ENCODE data around the gene TEDC2.

Gene TEDC2

GRCh38 chr16:2487517-2487842 lies 27.6 kb downstream of the TEDC2 start:
- H3K79me2 ChIP-seq (ENCODE audit: control insufficient read depth, insufficient read depth, low read length, unreplicated experiment) = peaks cover 11% of the 10 kb centered on the region
- no peak overlapping the region for H3K27ac ChIP-seq (ENCODE audit: low read depth, low read length)
- H3K4me1 ChIP-seq (ENCODE audit: control insufficient read depth, insufficient read depth, low read length, unreplicated experiment) = peaks cover 8% of the 10 kb centered on the region
- no peak overlapping the region for H3K4me3 ChIP-seq (ENCODE audit: low read depth, low read length)
- no peaks in the 10 kb centered on the region for H3K36me3 ChIP-seq (ENCODE audit: insufficient read depth, low read length)
- H2AFZ ChIP-seq (ENCODE audit: low read length, unreplicated experiment) = no peak overlapping the region
- H3K27me3 ChIP-seq (ENCODE audit: insufficient read depth, low read length) = no peaks in the 10 kb centered on the region

DNA sequence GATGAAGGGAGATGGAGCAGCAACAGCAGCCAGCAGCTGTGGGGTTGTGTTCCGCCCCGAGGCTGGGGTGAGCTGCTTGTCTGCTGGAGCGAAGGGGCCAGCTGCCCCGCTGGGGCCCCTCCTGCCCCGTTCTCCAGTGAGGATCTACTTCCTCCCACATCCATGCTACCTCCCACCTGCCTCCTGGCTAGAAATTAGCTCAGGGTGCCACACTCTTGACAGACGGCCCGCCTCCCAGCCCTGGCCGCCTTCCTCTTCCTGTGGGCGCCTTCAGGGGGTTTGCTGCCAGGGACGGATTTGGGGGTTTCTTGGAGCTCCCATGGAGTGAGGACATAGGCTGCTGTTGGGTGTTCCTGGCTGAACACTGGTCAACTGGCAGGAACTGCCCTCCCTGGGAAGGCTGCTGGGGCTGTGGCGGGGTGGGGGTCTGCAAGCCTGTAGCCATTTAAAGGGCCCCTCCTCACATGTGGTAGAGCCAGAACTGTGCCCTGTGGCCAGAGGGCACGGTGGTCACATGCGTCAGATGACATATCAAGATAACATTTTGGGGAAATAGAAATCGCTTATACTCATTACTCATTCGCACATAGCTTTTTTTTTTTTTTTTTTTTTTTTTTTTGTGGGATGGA lies 28.1 kb downstream of the TEDC2 start:
- no peak overlapping the region for H3K27ac ChIP-seq (ENCODE audit: low read depth, low read length)
- no peak overlapping the region for H3K4me3 ChIP-seq (ENCODE audit: low read depth, low read length)
- no peaks in the 10 kb centered on the region for H3K36me3 ChIP-seq (ENCODE audit: insufficient read depth, low read length)
- peaks cover 10% of the 10 kb centered on the region for H3K79me2 ChIP-seq (ENCODE audit: control insufficient read depth, insufficient read depth, low read length, unreplicated experiment)
- no peaks in the 10 kb centered on the region for H3K27me3 ChIP-seq (ENCODE audit: insufficient read depth, low read length)
- H3K4me1 ChIP-seq (ENCODE audit: control insufficient read depth, insufficient read depth, low read length, unreplicated experiment) = peaks cover 2% of the 10 kb centered on the region
- H2AFZ ChIP-seq (ENCODE audit: low read length, unreplicated experiment) = no peak overlapping the region

DNA sequence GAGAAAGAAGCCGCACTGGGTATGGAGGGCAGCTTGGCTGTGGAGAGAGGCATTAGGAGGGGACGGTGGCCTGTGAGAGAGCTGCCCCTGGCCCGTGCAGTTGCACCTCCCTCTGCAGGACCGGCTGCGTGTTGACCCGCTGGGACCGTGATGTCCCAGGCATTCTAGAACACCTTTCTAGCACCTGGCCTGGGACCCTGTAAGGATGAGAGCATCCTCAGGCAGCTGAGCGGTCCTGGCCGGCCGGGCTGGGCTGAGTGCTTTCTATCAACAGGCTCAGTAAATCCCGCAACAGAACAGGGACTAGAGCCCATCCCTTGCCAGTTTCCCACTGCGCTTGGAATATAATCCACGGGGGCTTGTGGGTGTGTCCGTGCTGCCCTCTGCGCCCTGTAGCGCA lies 29.7 kb downstream of the TEDC2 start:
- H2AFZ ChIP-seq (ENCODE audit: low read length, unreplicated experiment) = no peak overlapping the region
- H3K4me3 ChIP-seq (ENCODE audit: low read depth, low read length) = no peak overlapping the region
- H3K4me1 ChIP-seq (ENCODE audit: control insufficient read depth, insufficient read depth, low read length, unreplicated experiment) = no peaks in the 10 kb centered on the region
- H3K36me3 ChIP-seq (ENCODE audit: insufficient read depth, low read length) = no peaks in the 10 kb centered on the region
- no peak overlapping the region for H3K27ac ChIP-seq (ENCODE audit: low read depth, low read length)
- H3K27me3 ChIP-seq (ENCODE audit: insufficient read depth, low read length) = no peaks in the 10 kb centered on the region
- peaks cover 4% of the 10 kb centered on the region for H3K79me2 ChIP-seq (ENCODE audit: control insufficient read depth, insufficient read depth, low read length, unreplicated experiment)

- Histone ChIP-seq H3K27me3 (ENCODE audit: insufficient read depth, low read length) (no peaks in the 10 kb centered on the region), H3K27ac (ENCODE audit: low read depth, low read length) (no peak overlapping the region), H3K4me1 (ENCODE audit: control insufficient read depth, insufficient read depth, low read length, unreplicated experiment) (no peaks in the 10 kb centered on the region)
Measured at GRCh38 chr16:2490190-2491105, 30.5 kb downstream of the TEDC2 start.

DNA sequence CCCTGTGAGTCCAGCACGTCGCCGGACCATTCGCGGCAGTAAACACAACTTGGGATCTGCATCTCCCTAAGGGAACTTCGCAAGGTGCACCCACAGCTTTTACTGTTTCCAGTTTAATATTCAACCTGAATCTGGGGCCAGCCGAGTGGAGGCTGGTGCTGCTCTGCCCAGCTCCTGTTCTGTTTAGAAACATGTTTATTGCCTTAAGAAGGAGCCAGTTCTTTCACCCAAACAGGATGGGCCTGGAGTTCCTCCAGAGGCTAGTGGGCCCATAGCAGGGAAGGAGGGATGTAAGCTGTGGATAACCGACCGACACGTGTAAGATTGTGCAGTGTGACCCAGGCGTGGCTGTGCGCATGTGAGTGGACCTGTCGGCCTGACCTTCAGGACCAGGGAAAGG lies 32.4 kb downstream of the TEDC2 start:
- H3K27ac ChIP-seq (ENCODE audit: low read depth, low read length) = no peak overlapping the region
- no peak overlapping the region for H3K4me3 ChIP-seq (ENCODE audit: low read depth, low read length)
- H3K4me1 ChIP-seq (ENCODE audit: control insufficient read depth, insufficient read depth, low read length, unreplicated experiment) = peaks cover 3% of the 10 kb centered on the region
- H3K27me3 ChIP-seq (ENCODE audit: insufficient read depth, low read length) = no peaks in the 10 kb centered on the region
- 0 out of 2 replicates have a peak, but pooled peaks cover 4% of the 10 kb centered on the region for H3K36me3 ChIP-seq (ENCODE audit: insufficient read depth, low read length)
- H3K79me2 ChIP-seq (ENCODE audit: control insufficient read depth, insufficient read depth, low read length, unreplicated experiment) = peaks cover 2% of the 10 kb centered on the region
- H2AFZ ChIP-seq (ENCODE audit: low read length, unreplicated experiment) = no peak overlapping the region

More at GRCh38 chr16:2490190-2491105, 30.5 kb downstream of the TEDC2 start:
- H2AFZ ChIP-seq (ENCODE audit: low read length, unreplicated experiment) = no peak overlapping the region
- no peak overlapping the region for H3K4me3 ChIP-seq (ENCODE audit: low read depth, low read length)
- peaks cover 4% of the 10 kb centered on the region for H3K79me2 ChIP-seq (ENCODE audit: control insufficient read depth, insufficient read depth, low read length, unreplicated experiment)
- H3K36me3 ChIP-seq (ENCODE audit: insufficient read depth, low read length) = no peaks in the 10 kb centered on the region

DNA sequence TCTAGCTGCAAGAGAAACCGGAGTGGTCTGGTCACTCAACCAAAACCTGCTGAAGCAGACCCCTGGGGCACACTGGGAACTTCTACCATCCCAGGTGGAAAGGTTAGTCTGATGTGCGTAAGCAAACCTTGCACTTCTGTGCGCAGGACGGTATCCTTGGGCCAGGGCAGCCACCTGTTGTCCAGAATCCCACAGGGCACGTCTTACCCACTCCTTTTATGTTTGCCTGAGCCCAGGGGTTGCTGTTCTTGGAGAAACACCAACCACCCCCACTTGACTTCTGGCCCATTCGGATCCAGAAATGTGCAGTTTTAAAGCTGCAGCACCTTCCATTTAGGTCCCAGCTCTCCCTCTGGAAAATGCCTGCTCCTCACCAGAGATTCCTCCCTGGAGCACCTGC lies 33.7 kb downstream of the TEDC2 start:
- H3K36me3 ChIP-seq (ENCODE audit: insufficient read depth, low read length) = 0 out of 2 replicates have a peak, but pooled peaks cover 4% of the 10 kb centered on the region
- H3K27ac ChIP-seq (ENCODE audit: low read depth, low read length) = no peak overlapping the region
- H3K4me3 ChIP-seq (ENCODE audit: low read depth, low read length) = no peak overlapping the region
- no peaks in the 10 kb centered on the region for H3K79me2 ChIP-seq (ENCODE audit: control insufficient read depth, insufficient read depth, low read length, unreplicated experiment)
- no peaks in the 10 kb centered on the region for H3K27me3 ChIP-seq (ENCODE audit: insufficient read depth, low read length)
- peaks cover 6% of the 10 kb centered on the region for H3K4me1 ChIP-seq (ENCODE audit: control insufficient read depth, insufficient read depth, low read length, unreplicated experiment)
- no peak overlapping the region for H2AFZ ChIP-seq (ENCODE audit: low read length, unreplicated experiment)

DNA sequence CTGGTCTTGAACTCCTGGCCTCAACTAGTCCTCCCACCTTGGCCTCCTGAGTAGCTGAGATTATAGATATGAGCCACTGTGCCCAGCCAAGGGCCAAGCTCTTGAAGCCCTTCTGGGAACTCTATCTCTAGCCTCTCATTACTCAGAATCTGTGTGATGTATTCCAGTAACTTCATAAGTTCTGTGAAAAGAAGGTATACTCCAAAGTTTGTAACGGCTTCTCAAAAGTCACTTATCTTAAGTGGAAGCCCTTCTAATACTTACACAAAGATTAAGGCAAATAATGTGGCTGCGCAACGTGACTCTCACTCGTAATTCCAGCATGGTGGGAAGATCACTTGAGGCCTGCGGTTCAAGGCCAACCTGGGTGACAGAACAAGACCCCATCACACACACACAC lies 34.7 kb downstream of the TEDC2 start:
- Histone ChIP-seq H3K36me3 (ENCODE audit: insufficient read depth, low read length) (0 out of 2 replicates have a peak, but pooled peaks cover 4% of the 10 kb centered on the region), H2AFZ (ENCODE audit: low read length, unreplicated experiment) (no peak overlapping the region), H3K27ac (ENCODE audit: low read depth, low read length) (no peak overlapping the region), H3K4me3 (ENCODE audit: low read depth, low read length) (no peak overlapping the region), H3K27me3 (ENCODE audit: insufficient read depth, low read length) (no peaks in the 10 kb centered on the region), H3K79me2 (ENCODE audit: control insufficient read depth, insufficient read depth, low read length, unreplicated experiment) (no peaks in the 10 kb centered on the region), H3K4me1 (ENCODE audit: control insufficient read depth, insufficient read depth, low read length, unreplicated experiment) (peaks cover 6% of the 10 kb centered on the region)

DNA sequence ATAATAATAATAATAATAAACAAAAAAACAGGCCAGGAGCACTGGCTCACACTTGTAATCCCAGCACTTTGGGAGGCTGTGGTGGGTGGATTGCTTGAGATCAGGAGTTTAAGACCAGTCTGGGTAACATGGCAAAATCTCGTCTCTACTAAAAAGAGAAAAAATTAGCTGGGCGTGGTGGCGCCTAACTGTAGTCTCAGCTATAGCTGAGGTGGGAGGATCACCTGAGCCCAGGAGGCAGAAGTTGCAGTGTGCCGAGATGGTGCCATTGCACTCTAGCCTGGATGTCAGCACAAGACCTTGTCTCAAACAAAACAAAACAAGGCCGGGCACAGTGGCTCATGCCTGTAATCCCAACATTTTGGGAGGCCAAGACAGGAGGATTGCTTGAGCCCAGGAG lies 35.1 kb downstream of the TEDC2 start:
- Histone ChIP-seq H3K36me3 (ENCODE audit: insufficient read depth, low read length) (0 out of 2 replicates have a peak, but pooled peaks cover 4% of the 10 kb centered on the region), H3K79me2 (ENCODE audit: control insufficient read depth, insufficient read depth, low read length, unreplicated experiment) (no peaks in the 10 kb centered on the region), H3K4me1 (ENCODE audit: control insufficient read depth, insufficient read depth, low read length, unreplicated experiment) (peaks cover 6% of the 10 kb centered on the region), H3K27me3 (ENCODE audit: insufficient read depth, low read length) (no peaks in the 10 kb centered on the region), H2AFZ (ENCODE audit: low read length, unreplicated experiment) (no peak overlapping the region), H3K27ac (ENCODE audit: low read depth, low read length) (no peak overlapping the region), H3K4me3 (ENCODE audit: low read depth, low read length) (no peak overlapping the region)

GRCh38 chr16:2496223-2497115 lies 36.6 kb downstream of the TEDC2 start:
- 0 out of 2 replicates have a peak, but pooled peaks cover 4% of the 10 kb centered on the region for H3K36me3 ChIP-seq (ENCODE audit: insufficient read depth, low read length)
- H3K27me3 ChIP-seq (ENCODE audit: insufficient read depth, low read length) = no peaks in the 10 kb centered on the region
- peaks cover 6% of the 10 kb centered on the region for H3K4me1 ChIP-seq (ENCODE audit: control insufficient read depth, insufficient read depth, low read length, unreplicated experiment)
- no peak overlapping the region for H3K27ac ChIP-seq (ENCODE audit: low read depth, low read length)
- H2AFZ ChIP-seq (ENCODE audit: low read length, unreplicated experiment) = no peak overlapping the region
- H3K4me3 ChIP-seq (ENCODE audit: low read depth, low read length) = no peak overlapping the region
- H3K79me2 ChIP-seq (ENCODE audit: control insufficient read depth, insufficient read depth, low read length, unreplicated experiment) = no peaks in the 10 kb centered on the region

DNA sequence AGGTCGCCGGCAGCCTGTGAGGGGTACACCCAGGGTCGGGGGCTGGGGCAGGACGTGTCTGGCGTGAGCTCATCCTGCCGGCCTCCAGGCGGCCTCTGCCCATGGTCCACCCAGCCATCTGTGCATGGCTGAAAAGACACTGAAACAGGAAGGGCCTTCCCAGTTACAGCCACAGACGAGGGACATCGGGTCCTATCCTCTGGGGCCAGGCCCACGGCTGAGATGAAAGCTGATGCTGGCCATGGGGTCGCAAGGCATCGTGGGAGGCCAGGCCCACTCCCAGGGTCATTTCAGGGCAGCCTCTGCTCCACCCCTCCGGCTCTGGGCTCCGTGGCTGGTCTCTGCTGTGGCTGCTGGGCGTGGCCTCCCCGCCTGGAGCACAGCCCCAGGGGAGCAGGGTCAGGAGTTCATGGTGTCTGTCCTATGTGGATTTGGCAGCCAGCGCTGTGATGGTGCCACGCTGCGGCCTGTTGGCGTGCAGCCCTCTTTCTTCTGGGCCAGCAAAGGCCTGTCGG lies 37.3 kb downstream of the TEDC2 start:
- Histone ChIP-seq H3K4me3 (ENCODE audit: low read depth, low read length) (no peak overlapping the region), H3K27me3 (ENCODE audit: insufficient read depth, low read length) (no peaks in the 10 kb centered on the region), H3K36me3 (ENCODE audit: insufficient read depth, low read length) (0 out of 2 replicates have a peak, but pooled peaks cover 4% of the 10 kb centered on the region), H3K4me1 (ENCODE audit: control insufficient read depth, insufficient read depth, low read length, unreplicated experiment) (peaks cover 6% of the 10 kb centered on the region), H3K79me2 (ENCODE audit: control insufficient read depth, insufficient read depth, low read length, unreplicated experiment) (no peaks in the 10 kb centered on the region), H3K27ac (ENCODE audit: low read depth, low read length) (no peak overlapping the region), H2AFZ (ENCODE audit: low read length, unreplicated experiment) (no peak overlapping the region)
